ENCODE measurements around the gene DYRK3. TPM values are rescaled to one million over a fixed set of nuclear protein-coding genes. Genes with fewer than 3 reads are reported as not detected.
A peak's percentile ranks its signal among the peaks of the same experiment; 100 is the strongest.

Gene DYRK3
- total and polyA plus RNA-seq, 2 of the 8 experiments (the other 6 are each of a cell fraction or from before 2014, with no cell fraction given): 2.1 to 8.5 TPM

GRCh38 chr1:206658264-206658980 is 23.1 kb downstream of the DYRK3 start:
- Histone ChIP-seq H2BK20ac (ENCODE audit: low read length) (no peak overlapping the region), H3K23me2 (ENCODE audit: low read depth, low read length) (peaks cover 5% of the 10 kb centered on the region; the same call in 1 of the 2 replicates), H3K9me3 (ENCODE audit: insufficient read depth in 2 of 2, low read depth in 1 of 2, low read length in 1 of 2) (no peaks in the 10 kb centered on the region), H4K91ac (replicated peaks; ENCODE audit: insufficient read length, low read length) (no peak overlapping the region), H3K27me3 (replicated peaks in 1 of 4; ENCODE audit: control insufficient read depth in 3 of 4, extremely low read depth in 1 of 4, insufficient read depth in 3 of 4, low read length in 3 of 4) (peaks cover 0 to 17% (median 10%) of the 10 kb centered on the region in 4 experiments; a peak in 6 of 7 replicates), H3K9ac (replicated peaks in 1 of 4; ENCODE audit: extremely low read depth in 1 of 4, low read depth in 3 of 4, low read length in 3 of 4) (no peak overlapping the region), H3K36me3 (ENCODE audit: control insufficient read depth in 2 of 4, insufficient read depth in 4 of 4, low read length in 3 of 4) (no peaks in the 10 kb centered on the region), H2BK120ac (replicated peaks; ENCODE audit: low read depth, low read length) (no peak overlapping the region), H3K4me1 (replicated peaks in 1 of 4; ENCODE audit: control insufficient read depth in 3 of 4, insufficient read depth in 4 of 4, low read length in 3 of 4) (peaks cover 0 to 12% (median 5%) of the 10 kb centered on the region in 4 experiments; a peak in 6 of 7 replicates), H3K18ac (ENCODE audit: extremely low read depth, low read length) (no peak overlapping the region; the same call in 1 of the 2 replicates), H4K20me1 (replicated peaks in 1 of 2; ENCODE audit: control insufficient read depth in 1 of 2, insufficient read depth in 2 of 2, low read length in 2 of 2) (no peaks in the 10 kb centered on the region), H4K8ac (ENCODE audit: extremely low read depth, insufficient read depth, low read length) (no peak overlapping the region; the same call in 1 of the 2 replicates), H3K4ac (replicated peaks; ENCODE audit: insufficient read length, low read depth, low read length) (no peak overlapping the region), H2BK12ac (ENCODE audit: low read depth, low read length) (no peak overlapping the region), H3K79me1 (ENCODE audit: low read depth, low read length) (no peaks in the 10 kb centered on the region), H3K79me2 (ENCODE audit: control insufficient read depth in 1 of 2, insufficient read depth in 2 of 2, low read length in 2 of 2) (no peaks in the 10 kb centered on the region), H3K23ac (ENCODE audit: insufficient read length) (no peak overlapping the region), H2AK5ac (ENCODE audit: low read depth, low read length) (no peak overlapping the region), H2BK15ac (ENCODE audit: low read length) (no peak overlapping the region; the same call in 1 of the 2 replicates), H3K27ac (ENCODE audit: low read depth, low read length) (no peak overlapping the region), H4K5ac (ENCODE audit: insufficient read length, low read depth, low read length) (no peak overlapping the region), H3K14ac (ENCODE audit: insufficient read length) (no peak overlapping the region), H3K56ac (replicated peaks; ENCODE audit: insufficient read length, low read depth, low read length) (no peak overlapping the region), H2BK5ac (ENCODE audit: low read depth, low read length) (no peak overlapping the region), H3K4me3 (ENCODE audit: extremely low read depth in 1 of 4, insufficient read depth in 2 of 4, low read depth in 3 of 4, low read length in 4 of 4) (peak overlapping the region in 1 of 4 experiments; percentile 51; a peak in 2 of 8 replicates), H3K4me2 (ENCODE audit: insufficient read depth in 1 of 2, low read depth in 2 of 2, low read length in 2 of 2) (peak overlapping the region; percentile 44 to 56), H2AFZ (ENCODE audit: low read length) (peak overlapping the region; percentile 31)
- CTCF ChIA-PET (ENCODE audit: partially characterized antibody): interaction anchor here (0.7 to 23.8 kb wide), 27 partner anchors 11 to 273 kb away, joined by 3 to 666 read pairs (median 4); partner anchors contain the start of genes DYRK3, EIF2D and MAPKAPK2
- DNase-seq (ENCODE audit: low read depth in 1 of 2, low spot score in 2 of 2) (peak in 1 of 2 experiments; percentile 93), FAIRE-seq (no peak)
- 24% methylated on average over 22 of the region's 22 CpGs; no CpG with 5 or more reads in 1 of the 2 experiments for WGBS, 2 experiments (ENCODE audit: extremely low coverage in 1 of 2, insufficient coverage in 1 of 2, insufficient read length in 1 of 2, insufficient replicate concordance in 2 of 2, low coverage in 1 of 2, low lambda C conversion rate in 2 of 2, missing lambda C conversion rate in 1 of 2)
- POLR2A ChIA-PET (ENCODE audit: partially characterized antibody): interaction anchor here (0.6 to 1.9 kb wide), 4 partner anchors 11 to 34 kb away, joined by 3 to 5 read pairs (median 4); partner anchors contain the start of gene DYRK3
- TF ChIP-seq SP1 (IDR thresholded peaks at IDR 0.05; ENCODE audit: low read depth, low read length) (no peak), YY1 (IDR thresholded peaks at IDR 0.05; ENCODE audit: low read depth, low read length) (peak; percentile 31; the same call in 1 of the 2 replicates), HDAC6 (IDR thresholded peaks at IDR 0.05; ENCODE audit: low read depth, low read length) (no peak), TCF12 (IDR thresholded peaks at IDR 0.05; ENCODE audit: low read depth, low read length) (peak; percentile 82; the same call in 1 of the 2 replicates), CTCF (IDR thresholded peaks at IDR 0.05; ENCODE audit: control extremely low read depth in 1 of 3, insufficient read depth in 1 of 3, low read depth in 1 of 3, low read length in 3 of 3) (peak; percentile 83 to 86 (median 84)), RAD21 (IDR thresholded peaks at IDR 0.05 in 1 of 2, conservative IDR thresholded peaks at IDR 0.05 in 1 of 2; ENCODE audit: low read depth in 2 of 2, low read length in 2 of 2) (peak; percentile 56 to 63), EGR1 (IDR thresholded peaks at IDR 0.05; ENCODE audit: borderline replicate concordance, low read depth, low read length) (no peak)
- TF ChIP-seq, protein P1, sequence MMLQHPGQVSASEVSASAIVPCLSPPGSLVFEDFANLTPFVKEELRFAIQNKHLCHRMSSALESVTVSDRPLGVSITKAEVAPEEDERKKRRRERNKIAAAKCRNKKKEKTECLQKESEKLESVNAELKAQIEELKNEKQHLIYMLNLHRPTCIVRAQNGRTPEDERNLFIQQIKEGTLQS (IDR thresholded peaks at IDR 0.05; ENCODE audit: insufficient read depth, low read depth, low read length): no peak

All from H1 (cell line).